GM18502 (cell line): Measurements from ENCODE around the gene METTL26.

ENCODE experiments used
- ATAC-seq: cut with Tn5 transposase; IDR thresholded peaks from one replicate; pipeline ENCODE4 v1.9.1; 2021; ENCODE audit warnings: mild to moderate bottlenecking; ENCODE audit not compliant: unreplicated experiment, poor library complexity

METTL26 gene

DNA sequence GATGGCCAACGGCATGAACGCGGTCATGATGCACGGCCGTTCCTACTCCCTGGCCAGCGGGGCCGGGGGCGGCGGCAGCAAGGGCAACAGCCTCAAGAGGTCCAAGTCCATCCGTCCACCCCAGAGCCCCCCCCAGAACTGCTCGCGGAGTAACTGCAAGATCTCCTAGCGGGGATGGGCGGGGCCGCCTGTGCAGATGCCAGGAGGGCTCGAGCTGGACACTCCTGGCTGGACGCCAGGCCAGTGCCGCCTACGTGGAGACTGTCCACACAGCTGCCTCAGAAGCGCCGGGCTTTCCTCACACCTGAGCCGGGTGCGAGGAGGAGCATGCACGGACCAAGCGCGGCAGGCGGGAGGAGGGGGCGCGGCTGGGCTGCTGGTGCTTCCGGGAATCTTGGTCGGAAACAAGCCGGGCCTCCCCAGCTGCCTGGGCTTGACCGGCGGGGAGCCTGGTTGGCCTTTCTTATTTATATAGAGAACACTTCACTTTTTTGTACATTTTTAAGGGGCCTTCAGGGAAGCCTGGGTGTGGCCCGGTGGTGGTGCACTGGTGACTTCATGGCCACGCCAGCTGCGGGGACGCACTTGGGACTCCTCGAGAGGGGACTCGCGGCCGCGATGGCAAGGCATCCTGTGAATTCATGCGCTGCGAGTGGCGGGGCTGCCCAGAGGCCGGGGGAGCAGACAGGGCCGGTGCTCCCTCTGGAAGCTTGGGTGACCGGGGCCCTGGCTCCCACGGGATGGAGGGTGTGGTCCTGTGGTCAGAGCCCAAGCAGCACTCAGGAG, 8.5 kb downstream of the METTL26 start:
- ATAC-seq = no peak

DNA sequence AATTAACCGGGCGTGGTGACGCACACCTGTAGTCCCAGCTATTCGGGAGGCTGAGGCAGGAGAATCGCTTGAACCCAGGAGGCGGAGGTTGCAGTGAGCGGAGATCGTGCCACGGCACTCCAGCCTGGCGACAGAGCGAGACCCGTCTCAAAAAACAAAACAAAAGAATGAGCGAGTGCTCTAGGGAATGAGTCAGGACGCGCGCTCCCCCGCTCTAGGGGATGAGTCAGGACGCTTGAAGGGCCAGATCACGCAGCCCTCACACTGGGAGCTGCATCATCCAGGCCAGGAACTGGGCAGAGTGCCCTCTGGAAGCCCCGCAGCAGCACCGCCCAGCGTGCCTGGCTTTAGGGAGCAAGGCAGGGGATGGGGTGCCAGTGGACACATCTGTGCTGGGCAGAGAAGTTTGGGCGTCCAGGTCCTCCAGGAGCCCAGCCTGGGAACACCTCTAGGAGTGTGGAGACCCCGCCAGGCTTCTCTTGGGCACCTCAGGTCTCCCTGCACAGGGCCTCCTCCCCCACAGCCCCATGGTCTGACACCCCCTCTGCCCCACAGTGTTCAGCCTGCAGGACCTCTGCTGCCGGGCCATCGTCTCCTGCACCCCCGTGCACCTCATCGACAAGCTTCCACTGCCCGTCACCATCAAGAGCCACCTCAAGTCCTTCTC, 9.2 kb downstream of the METTL26 start:
- ATAC-seq = no peak

DNA sequence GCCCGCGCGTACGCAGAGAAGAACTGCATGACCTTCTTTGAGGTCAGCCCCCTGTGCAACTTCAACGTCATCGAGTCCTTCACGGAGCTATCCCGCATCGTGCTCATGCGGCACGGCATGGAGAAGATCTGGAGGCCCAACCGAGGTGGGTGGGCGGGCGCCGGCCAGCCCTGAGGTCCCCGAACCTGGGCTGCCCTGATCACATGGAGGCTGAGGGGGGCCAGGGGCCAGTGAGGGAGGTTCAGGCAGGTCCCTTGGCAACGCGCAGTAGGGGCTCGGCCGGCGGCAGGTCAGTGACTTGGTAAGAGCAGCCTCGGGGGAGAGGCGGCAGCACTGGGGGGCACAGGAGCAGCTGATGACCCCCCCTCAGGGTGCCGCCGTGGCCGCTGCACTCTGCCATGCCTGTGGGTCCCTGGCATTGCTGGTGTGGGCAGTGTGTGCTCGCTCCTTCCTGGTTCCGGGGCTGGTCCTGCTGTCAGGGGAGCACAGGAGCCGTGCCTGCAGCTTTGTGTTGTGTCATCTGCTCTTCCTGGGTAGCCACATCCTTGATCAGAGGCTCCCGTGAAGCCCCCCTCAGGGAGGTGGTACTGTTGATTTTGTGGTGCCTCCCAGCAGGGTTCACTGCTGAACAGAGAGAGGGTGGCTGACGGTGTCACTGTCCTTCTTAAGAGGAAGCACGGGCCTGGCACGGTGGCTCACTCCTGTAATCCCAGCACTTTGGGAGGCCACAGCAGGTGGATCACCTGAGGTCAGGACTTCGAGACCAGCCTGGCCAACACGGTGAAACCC, 9.9 kb downstream of the METTL26 start:
- ATAC-seq = no peak

DNA sequence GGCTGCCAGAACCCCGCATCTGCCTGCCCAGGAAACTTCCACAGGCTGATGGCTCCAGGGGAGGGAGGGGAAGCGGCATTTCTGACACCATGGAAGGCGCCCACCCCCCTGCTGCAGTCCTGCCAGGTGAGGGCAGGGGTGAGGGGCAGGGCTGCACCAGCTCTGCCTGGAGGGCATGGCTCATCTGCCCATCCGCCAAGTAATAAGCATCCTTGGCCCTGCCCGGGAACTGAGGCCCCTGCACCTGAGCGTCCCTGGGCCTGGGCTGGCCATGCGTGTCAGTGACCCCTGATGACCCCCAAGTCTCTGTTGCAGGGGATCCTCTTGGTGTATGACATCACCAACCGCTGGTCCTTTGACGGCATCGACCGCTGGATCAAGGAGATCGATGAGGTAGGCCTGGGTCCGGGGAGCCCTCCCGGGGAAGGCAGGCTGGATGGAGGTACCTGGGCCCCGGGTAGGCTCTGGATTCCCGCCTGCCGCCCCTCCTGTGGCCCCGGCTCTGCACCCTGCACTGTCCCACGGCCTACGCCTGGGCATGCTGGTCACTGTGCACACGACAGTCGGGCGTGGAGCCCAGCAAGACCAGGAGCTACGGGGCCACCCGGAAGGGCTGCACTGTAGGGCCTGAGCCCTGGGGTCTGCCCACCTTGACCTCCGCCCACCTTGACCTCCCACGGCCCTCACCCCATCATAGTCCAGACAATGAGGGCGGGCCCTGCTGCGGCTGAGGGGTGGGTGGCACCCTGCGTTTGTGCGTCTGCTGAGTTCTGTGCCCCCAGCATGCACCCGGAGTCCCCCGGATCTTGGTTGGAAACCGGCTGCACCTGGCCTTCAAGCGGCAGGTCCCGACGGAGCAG, 10.8 kb downstream of the METTL26 start:
- ATAC-seq = no peak

DNA sequence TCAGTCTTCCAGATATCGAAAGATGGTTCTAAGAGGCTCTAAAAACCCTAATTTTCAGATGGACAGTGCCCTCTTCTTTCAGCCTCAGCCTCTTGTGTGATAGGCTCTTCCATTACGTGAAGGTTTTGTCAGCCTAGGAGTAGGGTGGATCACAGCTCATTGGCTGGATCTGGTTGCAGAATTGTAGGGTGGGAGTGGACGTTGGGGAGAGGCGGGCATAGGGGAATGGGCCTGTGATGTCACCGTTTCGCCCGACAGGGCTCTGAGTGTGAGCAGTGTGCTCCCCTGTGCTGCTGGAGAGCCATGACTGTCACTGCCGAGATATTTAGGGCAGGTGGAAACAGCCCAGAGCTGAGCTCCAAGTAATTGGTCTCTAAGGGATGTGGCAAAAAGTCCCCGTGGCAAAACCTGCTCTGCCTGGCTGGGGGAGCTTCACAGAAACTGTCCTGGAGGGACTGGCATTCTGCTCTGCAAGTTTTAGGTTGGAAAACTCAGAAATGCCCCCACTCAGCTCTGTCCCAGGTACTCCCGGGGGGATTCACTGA, 11.5 kb downstream of the METTL26 start:
- no peak for ATAC-seq

DNA sequence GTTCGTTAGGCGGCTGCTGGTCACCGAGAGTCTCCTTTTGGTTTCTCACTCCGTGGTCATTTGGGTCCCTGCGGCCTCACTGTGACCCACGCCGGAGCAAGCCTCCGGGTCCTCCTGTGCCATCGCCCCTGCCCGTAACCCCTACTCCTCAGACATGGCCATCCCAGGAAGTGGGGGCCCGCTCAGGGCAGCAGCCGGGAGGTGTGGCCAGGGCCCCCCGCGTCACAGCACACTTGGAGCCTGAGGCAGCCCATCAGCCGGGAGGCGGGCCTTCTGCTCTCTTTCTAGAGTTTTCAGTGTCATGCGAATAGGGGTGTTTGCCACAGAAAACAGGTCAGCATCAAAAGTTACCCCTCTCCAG, 13.2 kb downstream of the METTL26 start:
- ATAC-seq = no peak

DNA sequence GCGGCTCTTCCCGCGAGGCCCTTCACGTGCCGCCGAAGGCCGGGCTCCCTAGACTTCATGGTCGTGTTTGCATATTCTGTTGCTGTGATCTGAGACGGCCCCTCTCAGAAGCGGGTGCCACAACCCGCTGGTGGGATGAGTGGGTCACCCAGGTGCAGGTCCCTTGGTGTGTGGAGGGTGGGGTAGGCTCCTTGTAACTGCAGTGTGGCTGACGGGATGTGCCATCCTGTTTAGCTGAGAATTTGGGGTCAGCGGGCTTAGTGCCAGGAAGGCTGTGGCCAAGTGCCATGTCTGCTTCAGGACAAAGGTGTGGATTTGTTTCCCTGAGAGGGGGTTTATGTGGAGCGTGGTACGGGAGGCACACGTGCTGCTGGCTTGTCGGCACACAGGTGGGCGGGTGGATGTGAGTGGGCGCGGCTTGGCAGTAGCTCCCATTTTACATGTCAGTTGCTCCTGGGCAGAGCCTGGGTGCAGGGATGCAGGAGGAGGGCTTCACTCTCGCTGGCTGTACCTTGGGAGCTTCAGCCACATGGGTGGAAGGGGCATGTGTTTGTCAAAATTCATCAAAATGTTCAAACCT, 14.5 kb downstream of the METTL26 start:
- ATAC-seq = no peak

DNA sequence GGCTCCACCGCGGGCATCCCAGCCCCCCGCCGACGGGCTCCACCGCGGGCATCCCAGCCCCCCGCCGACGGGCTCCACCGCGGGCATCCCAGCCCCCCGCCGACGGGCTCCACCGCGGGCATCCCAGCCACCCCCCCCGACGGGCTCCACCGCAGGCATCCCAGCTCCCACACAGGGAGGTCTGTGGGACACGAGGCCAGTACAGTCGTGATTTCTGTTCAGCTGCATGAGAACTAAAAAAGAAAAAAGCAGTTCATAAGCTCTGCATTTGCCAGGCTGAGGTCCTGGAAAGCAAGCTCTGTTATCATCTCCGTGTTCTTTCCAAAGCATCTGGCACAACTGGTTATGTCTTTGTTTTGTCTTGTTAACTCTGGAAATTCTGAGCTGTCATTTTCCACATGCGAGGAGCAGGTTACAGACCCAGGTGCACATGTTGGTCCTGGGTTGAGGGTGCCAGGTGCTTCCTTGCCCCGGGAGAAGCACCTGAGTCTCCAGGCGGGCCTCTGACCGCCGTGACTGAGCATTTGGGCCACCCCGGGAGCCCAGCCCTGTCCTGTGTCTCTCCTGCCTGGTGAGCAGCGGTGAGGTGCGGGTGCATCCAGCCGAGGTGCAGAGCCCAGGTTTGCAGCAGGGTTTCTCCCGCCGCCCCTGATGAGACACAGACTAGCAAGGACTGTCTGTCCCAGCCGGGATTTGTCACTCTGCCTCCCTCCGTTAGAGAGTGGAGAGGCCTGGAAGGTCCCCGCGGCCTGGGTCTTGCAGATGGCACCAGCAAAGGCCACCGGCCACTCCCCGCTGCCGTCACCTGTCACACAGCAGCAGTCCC, 15.2 kb downstream of the METTL26 start:
- no peak for ATAC-seq

DNA sequence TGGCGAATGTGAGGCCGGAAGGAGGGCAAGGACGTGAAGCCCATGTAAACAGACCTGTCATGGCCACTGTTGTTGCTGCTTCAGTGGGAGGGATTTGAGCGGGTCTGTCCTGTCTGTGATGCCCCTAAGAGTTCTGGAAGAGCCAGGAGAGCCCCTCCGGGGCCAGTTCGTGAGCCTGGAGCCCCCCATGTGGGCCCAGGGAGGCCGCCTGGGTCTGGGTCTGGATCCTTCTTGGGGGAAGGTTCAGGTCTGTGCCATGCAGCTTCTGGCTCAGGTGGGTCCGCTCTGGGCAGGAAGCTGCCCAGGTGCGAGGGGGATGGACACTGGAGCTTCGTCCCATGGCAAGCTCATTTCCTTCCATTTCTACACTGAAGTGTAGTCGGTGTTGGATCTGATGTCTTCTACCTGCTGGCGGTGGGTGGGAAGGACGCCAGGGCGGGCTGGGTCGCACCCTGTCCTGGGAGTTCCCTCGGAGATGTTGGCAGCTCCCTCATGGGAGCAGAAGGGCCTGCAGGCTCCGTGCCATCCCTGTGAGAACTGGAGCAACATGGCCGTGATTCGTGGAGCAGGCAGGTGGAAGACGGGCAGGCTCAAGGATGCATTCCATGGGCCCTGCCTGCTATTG, 16.5 kb downstream of the METTL26 start:
- no peak for ATAC-seq

DNA sequence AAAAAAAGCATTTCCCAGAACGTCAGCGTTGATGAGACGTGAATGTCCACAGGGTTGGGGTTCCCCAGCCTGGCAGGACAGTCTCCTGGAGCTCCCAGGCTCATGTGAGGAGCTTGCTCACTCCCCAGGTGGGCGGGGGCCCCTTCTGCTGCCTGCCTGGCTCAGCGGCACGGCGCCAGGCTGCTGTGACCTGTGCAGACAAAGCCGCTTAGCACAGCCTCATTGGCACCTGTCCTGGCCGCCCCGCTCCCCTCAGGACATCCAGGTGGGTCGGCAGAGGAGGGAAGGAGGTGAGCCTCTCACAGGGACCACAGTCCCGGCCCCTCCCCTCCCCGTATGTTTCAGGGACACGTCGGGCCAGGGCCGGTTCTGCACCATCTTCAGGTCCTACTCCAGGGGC, 18.2 kb downstream of the METTL26 start:
- no peak for ATAC-seq

DNA sequence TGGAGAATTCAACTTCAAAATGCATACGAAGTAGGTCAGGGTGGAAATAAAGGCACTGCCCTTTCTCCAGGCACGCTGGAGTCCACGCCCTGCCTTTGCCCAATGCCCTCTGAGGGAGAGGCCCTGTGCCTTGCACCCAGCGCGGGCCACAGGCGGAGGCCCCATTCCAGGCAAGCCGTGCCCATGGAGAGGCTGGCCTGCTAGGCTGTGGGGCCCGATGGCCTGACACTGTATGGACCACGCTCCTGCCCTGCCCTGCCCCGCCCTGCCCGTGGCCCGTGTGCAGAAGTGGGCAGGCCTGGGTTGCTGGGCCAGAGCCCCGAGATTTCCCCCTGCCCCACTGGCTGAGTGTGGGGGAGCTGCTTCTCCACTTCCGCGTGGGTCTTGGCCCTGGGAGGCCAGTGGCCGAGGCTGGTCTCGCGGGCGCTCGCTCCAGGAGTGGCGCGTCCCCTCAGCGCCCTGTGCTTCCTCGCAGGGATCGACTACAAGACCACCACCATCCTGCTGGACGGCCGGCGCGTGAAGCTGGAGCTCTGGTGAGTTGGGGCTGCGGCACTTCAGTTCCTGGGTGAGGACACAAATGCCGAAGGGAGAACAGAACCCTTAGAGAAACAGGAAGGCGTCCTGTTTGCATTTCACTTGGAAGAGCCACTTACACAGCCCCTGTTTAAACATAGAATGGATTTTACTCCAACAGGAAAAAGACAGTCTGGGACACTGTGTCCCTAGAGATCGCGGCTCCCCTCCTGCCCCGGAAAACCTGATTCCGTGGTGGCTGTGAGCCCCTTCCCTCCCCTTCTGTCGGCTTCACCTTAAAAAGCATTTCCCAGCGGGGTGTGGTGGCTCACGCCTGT, 19.1 kb downstream of the METTL26 start:
- ATAC-seq = no peak

DNA sequence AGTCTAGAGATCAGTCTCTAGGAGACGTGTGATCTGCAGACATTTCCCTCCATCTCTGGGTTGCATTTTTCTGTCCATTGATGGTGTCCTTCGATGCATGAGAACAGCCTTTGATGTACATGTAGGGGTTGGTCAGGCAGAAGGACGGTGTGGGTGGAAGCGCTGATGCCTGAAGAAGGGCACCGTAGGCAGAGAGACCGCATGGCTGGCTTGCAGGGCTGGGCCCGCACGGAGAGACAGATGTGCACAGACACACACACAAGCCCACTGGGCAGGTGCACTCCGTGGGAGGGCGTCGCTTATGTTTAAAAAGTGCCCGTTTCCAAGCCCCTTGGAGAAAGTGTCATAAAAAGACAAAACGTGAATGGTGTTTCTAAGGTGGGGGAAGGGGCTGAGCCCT, 21.0 kb downstream of the METTL26 start:
- ATAC-seq = no peak

DNA sequence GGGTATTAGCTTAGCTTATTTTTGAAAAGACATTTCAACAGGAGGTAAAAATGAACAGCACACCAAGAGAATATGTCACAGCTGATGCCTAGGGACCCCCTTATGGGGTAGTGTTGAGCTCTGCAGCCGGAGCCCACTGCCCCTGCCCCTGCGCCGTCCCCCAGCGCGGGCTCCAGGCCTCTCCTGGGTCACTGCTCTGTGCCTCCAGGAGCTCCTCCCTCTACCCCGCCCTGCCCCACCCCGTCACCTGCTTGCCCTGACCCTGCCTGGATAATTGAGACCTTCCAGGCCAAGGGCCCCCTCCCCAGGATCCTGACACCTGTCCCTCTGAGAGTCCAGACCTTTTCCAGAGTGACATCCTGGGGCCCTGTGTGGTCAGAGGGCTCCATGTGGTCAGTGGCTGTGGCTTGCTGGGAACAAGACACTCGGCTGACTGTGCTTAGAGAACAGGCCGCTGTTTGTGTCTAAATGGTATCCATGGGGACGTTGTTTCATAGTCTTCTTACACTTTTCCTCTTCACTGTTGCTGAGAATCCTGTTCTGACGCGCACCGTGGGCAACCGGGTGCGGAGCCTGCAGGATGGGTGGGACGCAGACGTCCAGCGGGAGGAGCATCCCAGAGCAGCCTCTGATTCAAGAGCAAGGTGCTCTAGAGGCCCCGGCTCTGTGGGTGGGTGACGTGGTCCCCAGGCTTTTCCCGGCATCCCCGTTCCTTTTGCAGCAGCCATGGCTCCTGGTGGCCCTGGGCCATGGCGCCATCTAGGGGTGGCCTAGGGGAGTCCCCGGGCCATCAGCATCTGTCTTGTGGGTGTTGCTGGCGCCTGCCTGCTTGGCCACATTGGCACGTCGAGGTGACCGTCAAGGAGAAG, 25.4 kb downstream of the METTL26 start:
- no peak for ATAC-seq

DNA sequence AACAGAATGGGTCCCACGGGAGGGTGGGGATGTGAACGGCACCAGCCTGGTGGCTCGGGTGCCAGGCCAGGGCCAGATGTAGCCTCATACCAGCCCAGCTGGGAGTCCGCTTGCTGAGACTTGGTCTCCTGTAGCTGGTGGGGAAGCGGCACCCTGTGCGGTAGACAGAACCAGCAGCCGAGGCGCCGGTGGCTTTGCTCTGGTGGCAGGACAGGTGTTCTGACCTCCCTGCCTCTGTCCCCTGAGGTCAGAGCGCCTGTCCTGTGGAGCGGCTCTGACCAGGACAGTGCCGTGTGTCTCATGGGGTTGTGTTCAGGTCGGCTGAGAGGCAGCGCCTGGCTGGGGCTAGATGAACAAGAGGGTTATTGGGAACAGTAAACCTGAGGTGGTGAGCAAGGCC, 26.1 kb downstream of the METTL26 start:
- no peak for ATAC-seq

DNA sequence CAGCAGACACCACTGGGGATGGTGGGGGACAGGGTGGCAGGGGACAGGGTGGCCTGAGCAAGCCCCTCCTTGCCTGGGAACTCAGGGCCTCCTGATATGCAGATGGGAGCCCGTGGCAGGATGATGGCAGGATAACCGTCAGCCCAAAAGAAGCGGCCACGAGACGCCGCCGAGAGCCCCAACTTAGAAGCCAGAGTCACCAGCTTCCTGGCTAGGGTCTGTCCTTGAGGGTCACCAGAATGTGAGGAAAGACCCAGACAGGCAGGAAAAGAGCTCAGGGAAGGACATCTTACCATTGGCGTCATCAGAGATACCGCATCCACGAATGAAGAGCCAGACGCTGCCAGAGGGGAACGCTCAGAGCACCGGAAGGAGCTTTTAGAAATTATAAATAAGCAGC, 26.8 kb downstream of the METTL26 start:
- no peak for ATAC-seq

DNA sequence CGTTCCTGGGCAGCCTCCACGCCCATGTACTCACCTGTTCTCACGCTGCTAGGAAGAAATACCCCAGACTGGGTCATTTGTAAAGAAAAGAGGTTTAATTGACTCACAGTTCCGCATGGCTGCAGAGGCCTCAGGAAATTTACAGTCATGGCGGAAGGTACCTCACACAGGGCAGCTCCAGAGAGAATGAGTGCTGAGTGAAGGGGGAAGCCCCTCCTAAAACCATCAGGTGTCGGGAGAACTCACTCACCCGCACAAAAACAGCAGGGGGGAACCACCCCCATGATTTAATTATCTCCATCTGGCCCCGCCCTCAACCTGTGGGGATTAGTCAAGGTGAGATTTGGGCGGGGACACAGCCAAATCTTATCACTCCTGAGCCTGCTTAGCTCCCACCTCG, 28.1 kb downstream of the METTL26 start:
- ATAC-seq = no peak
